ENCODE measurements around the gene PACS2. TPM values are rescaled to one million over a fixed set of nuclear protein-coding genes. Genes with fewer than 3 reads are reported as not detected.
A peak's percentile ranks its signal among the peaks of the same experiment; 100 is the strongest.

PACS2 gene
- total RNA-seq, 1 donor from 2014 or later: 263 TPM

DNA sequence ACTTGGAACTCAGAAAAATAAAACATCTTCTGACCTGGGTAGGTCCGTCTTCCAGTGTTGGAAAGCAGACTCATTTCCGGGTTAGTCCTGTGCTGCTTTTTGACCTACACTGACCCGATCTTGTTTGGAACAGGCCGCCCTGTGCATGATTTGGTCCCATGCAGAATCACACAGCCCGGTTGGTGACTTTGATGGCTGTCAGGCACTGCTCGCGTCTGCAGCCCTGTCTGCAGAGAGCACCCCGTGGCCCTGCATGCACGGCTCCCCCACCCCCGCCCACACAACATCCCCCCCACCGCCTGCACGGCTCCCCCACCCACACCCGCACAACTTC, 31.6 kb downstream of the PACS2 start:
- no peak overlapping the region for H3K27ac Mint-ChIP-seq (ENCODE audit: unreplicated experiment)
- peaks cover 11% of the 10 kb centered on the region for H3K9me3 Mint-ChIP-seq (ENCODE audit: unreplicated experiment)
- peaks cover 12% of the 10 kb centered on the region for H3K27me3 Mint-ChIP-seq (ENCODE audit: unreplicated experiment)
- H3K36me3 Mint-ChIP-seq (ENCODE audit: unreplicated experiment): peaks cover 6% of the 10 kb centered on the region
- no peak for DNase-seq
- no peak overlapping the region for H3K4me3 Mint-ChIP-seq (ENCODE audit: unreplicated experiment)
- H3K4me1 Mint-ChIP-seq (ENCODE audit: low read depth, unreplicated experiment): peaks cover 12% of the 10 kb centered on the region
- TF ChIP-seq, protein P1, sequence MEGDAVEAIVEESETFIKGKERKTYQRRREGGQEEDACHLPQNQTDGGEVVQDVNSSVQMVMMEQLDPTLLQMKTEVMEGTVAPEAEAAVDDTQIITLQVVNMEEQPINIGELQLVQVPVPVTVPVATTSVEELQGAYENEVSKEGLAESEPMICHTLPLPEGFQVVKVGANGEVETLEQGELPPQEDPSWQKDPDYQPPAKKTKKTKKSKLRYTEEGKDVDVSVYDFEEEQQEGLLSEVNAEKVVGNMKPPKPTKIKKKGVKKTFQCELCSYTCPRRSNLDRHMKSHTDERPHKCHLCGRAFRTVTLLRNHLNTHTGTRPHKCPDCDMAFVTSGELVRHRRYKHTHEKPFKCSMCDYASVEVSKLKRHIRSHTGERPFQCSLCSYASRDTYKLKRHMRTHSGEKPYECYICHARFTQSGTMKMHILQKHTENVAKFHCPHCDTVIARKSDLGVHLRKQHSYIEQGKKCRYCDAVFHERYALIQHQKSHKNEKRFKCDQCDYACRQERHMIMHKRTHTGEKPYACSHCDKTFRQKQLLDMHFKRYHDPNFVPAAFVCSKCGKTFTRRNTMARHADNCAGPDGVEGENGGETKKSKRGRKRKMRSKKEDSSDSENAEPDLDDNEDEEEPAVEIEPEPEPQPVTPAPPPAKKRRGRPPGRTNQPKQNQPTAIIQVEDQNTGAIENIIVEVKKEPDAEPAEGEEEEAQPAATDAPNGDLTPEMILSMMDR (IDR thresholded peaks at IDR 0.05; ENCODE audit: partially characterized antibody, unreplicated experiment): no peak

- Mint-ChIP-seq H3K27me3 (ENCODE audit: unreplicated experiment) (peaks cover 13% of the 10 kb centered on the region), H3K27ac (ENCODE audit: unreplicated experiment) (peak overlapping the region; percentile 33), H3K36me3 (ENCODE audit: unreplicated experiment) (peaks cover 6% of the 10 kb centered on the region), H3K4me3 (ENCODE audit: unreplicated experiment) (no peak overlapping the region), H3K9me3 (ENCODE audit: unreplicated experiment) (peaks cover 5% of the 10 kb centered on the region), H3K4me1 (ENCODE audit: low read depth, unreplicated experiment) (peaks cover 8% of the 10 kb centered on the region)
- DNase-seq: no peak
- TF ChIP-seq, protein P1 (IDR thresholded peaks at IDR 0.05; ENCODE audit: partially characterized antibody, unreplicated experiment): no peak
Observed at GRCh38 chr14:105346876-105347586, 32.5 kb downstream of the PACS2 start.

GRCh38 chr14:105347587-105347968, 33.0 kb downstream of the PACS2 start:
- H3K36me3 Mint-ChIP-seq (ENCODE audit: unreplicated experiment): peaks cover 6% of the 10 kb centered on the region
- peaks cover 5% of the 10 kb centered on the region for H3K9me3 Mint-ChIP-seq (ENCODE audit: unreplicated experiment)
- no peak overlapping the region for H3K27ac Mint-ChIP-seq (ENCODE audit: unreplicated experiment)
- no peak for DNase-seq
- H3K27me3 Mint-ChIP-seq (ENCODE audit: unreplicated experiment): peaks cover 12% of the 10 kb centered on the region
- H3K4me1 Mint-ChIP-seq (ENCODE audit: low read depth, unreplicated experiment): peaks cover 9% of the 10 kb centered on the region
- no peak overlapping the region for H3K4me3 Mint-ChIP-seq (ENCODE audit: unreplicated experiment)
- TF ChIP-seq, protein P1 (IDR thresholded peaks at IDR 0.05; ENCODE audit: partially characterized antibody, unreplicated experiment): no peak

- DNase-seq: no peak
- Mint-ChIP-seq H3K4me1 (ENCODE audit: low read depth, unreplicated experiment) (peaks cover 4% of the 10 kb centered on the region), H3K27ac (ENCODE audit: unreplicated experiment) (no peak overlapping the region), H3K9me3 (ENCODE audit: unreplicated experiment) (peaks cover 7% of the 10 kb centered on the region), H3K27me3 (ENCODE audit: unreplicated experiment) (peaks cover 12% of the 10 kb centered on the region), H3K4me3 (ENCODE audit: unreplicated experiment) (no peak overlapping the region), H3K36me3 (ENCODE audit: unreplicated experiment) (peaks cover 6% of the 10 kb centered on the region)
- TF ChIP-seq, protein P1 (IDR thresholded peaks at IDR 0.05; ENCODE audit: partially characterized antibody, unreplicated experiment): no peak
Observed at GRCh38 chr14:105348169-105348944, 33.8 kb downstream of the PACS2 start.

Data from glutamatergic neuron (in vitro differentiated cells).